H1 (cell line): ENCODE results near the gene TRAK1. TPM values are rescaled to one million over a fixed set of nuclear protein-coding genes. Genes with fewer than 3 reads are reported as not detected.

Source experiments
- ATF2 ChIP-seq: IDR thresholded peaks from 2 replicates; pipeline ENCODE4 v1.6.1; 2012; ENCODE audit warnings: low read length, inconsistent platforms
- JUN ChIP-seq: IDR thresholded peaks from 2 replicates; pipeline ENCODE4 v1.6.1; 2011; ENCODE audit warnings: low read depth, mild to moderate bottlenecking, improper control_type of control experiment, low read length
- polyA plus RNA-seq, 7 experiments: library from polyadenylated mRNA; depleted of rRNA in 3 of 7; stranded (reverse) in 5 of 7; unstranded in 2 of 7; fragments of >200 nt in 5 of 7; fragments of 200-250 nt in 2 of 7; gene quantifications; 1 replicate in 5 of 7; 2 replicates in 1 of 7; 4 replicates in 1 of 7; pipeline versions ENCODE4 v1.2.1 to v1.2.3, GENCODE V29; 2011 to 2013; ENCODE audit warnings: missing spikeins in 2 of 7, mixed read lengths in 2 of 7
- total RNA-seq: library from RNA; stranded (reverse); fragmentation: NEBNext Ultra II Directional; extraction: Animal tissue kit (Norgen Biotek cat#: 25700); gene quantifications from 2 replicates; pipeline ENCODE4 v1.2.1, GENCODE V29; 2021

TRAK1 gene
- total and polyA plus RNA-seq, 2 of the 8 experiments (the other 6 are each of a cell fraction or from before 2014, with no cell fraction given): 21.3 to 32.7 TPM

DNA sequence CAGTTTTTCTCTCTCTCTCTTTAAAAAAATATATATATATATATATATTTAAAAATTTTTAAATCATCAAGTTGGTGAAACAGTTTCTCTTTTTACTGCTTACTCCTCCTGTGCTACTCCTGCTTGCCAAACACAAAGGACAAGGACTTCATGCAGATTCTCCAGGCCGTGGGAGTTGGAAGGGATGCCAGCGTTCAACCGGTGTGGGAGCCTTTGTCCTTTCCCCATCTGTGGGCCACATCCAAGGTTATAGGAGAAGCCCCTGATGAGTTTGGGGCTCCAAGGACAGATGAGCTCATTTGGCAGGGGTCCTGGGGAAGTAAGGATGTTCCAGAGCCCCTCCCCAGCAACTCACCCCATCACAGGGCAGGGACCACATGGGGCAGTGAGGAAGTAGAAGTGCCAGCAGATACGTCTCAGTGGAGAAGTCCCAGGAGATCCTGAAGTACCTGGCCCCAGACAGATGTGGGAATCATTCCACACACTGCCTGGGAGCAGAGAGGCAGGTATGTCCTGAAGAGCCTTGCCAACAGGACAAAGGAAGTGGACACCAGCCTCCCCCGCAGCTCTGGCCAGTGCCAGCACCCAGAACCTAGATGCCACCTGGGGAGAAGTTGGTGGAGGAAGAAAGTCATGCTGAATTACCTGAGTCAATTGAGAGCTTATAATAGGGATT, 138.2 kb downstream of the TRAK1 start (continued):
- TF ChIP-seq ATF2 (no peak), JUN (no peak)
